Osteocyte (in vitro differentiated cells): ENCODE measurements around the gene FOXJ3. TPM values are rescaled to one million over a fixed set of nuclear protein-coding genes. Genes with fewer than 3 reads are reported as not detected.

Experiments
- DNase-seq: peaks from one replicate; pipeline ENCODE4 v3.0.0; 2021; ENCODE audit warnings: mixed read lengths; ENCODE audit not compliant: unreplicated experiment; ENCODE audit errors: extremely low spot score
- H3K27ac Mint-ChIP-seq: one replicate; pipeline ENCODE4 v1.8.0; 2021; ENCODE audit warnings: mild to moderate bottlenecking, mixed read lengths; ENCODE audit not compliant: unreplicated experiment
- H3K27me3 Mint-ChIP-seq: one replicate; pipeline ENCODE4 v1.8.0; 2021; ENCODE audit warnings: mixed read lengths; ENCODE audit not compliant: unreplicated experiment
- H3K36me3 Mint-ChIP-seq: one replicate; pipeline ENCODE4 v1.8.0; 2021; ENCODE audit warnings: mixed read lengths; ENCODE audit not compliant: unreplicated experiment
- H3K4me1 Mint-ChIP-seq: one replicate; pipeline ENCODE4 v1.8.0; 2021; ENCODE audit warnings: mixed read lengths; ENCODE audit not compliant: unreplicated experiment
- H3K4me3 Mint-ChIP-seq: one replicate; pipeline ENCODE4 v1.8.0; 2021; ENCODE audit warnings: mild to moderate bottlenecking, moderate library complexity, mixed read lengths; ENCODE audit not compliant: unreplicated experiment
- H3K9me3 Mint-ChIP-seq: one replicate; pipeline ENCODE4 v1.8.0; 2021; ENCODE audit warnings: mixed read lengths; ENCODE audit not compliant: unreplicated experiment
- total RNA-seq: library from RNA; stranded (reverse); gene quantifications from 2 replicates; pipeline ENCODE4 v1.2.1, GENCODE V29; 2021
- TF ChIP-seq, protein P1 (sequence below): fragments of 200-600 bp; sonication (generic); IDR thresholded peaks from 2 replicates; pipeline ENCODE4 v1.5.0; 2021; ENCODE audit warnings: antibody characterized with exemption, mild to moderate bottlenecking, moderate library complexity

The FOXJ3 gene
- total RNA-seq, 1 donor from 2014 or later: 34.6 TPM

DNA sequence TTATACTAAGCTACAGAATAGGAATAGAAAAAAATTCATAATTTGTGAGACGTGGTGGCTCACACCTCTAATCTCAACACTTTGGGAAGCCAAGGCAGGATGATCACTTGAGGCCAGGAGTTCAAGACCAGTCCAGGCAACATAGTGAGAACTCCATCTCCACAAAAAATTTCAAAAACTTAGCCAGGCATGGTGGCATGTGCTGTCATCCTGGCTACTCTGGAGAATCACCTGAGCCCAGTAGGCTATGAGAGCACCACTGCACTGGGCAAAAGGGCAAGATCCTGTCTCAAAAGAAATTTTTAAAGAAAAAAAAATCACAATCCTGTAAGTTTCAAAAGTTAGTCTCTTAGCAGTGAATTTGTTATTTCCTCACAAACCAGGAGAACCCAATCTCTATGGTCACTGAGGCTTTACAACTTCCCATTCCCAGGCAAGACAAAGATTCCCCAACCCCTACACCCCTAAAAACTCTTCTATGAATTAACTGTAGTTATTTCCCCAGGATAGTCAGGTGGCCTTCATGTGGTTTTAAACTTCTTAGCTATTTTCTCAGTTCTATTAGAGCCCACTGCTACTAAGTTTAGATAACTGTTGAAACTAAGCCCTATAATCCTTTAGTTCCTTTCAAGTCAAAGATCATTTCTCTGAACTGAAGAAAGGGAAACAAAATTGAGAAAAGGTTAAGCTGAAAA, 74.5 kb downstream of the FOXJ3 start:
- Mint-ChIP-seq H3K36me3 (peaks cover 19% of the 10 kb centered on the region), H3K4me1 (peaks cover 6% of the 10 kb centered on the region), H3K4me3 (no peak overlapping the region), H3K27me3 (no peaks in the 10 kb centered on the region), H3K27ac (no peak overlapping the region), H3K9me3 (no peaks in the 10 kb centered on the region)
- TF ChIP-seq, protein P1, sequence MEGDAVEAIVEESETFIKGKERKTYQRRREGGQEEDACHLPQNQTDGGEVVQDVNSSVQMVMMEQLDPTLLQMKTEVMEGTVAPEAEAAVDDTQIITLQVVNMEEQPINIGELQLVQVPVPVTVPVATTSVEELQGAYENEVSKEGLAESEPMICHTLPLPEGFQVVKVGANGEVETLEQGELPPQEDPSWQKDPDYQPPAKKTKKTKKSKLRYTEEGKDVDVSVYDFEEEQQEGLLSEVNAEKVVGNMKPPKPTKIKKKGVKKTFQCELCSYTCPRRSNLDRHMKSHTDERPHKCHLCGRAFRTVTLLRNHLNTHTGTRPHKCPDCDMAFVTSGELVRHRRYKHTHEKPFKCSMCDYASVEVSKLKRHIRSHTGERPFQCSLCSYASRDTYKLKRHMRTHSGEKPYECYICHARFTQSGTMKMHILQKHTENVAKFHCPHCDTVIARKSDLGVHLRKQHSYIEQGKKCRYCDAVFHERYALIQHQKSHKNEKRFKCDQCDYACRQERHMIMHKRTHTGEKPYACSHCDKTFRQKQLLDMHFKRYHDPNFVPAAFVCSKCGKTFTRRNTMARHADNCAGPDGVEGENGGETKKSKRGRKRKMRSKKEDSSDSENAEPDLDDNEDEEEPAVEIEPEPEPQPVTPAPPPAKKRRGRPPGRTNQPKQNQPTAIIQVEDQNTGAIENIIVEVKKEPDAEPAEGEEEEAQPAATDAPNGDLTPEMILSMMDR: no peak
- DNase-seq: no peak

DNA sequence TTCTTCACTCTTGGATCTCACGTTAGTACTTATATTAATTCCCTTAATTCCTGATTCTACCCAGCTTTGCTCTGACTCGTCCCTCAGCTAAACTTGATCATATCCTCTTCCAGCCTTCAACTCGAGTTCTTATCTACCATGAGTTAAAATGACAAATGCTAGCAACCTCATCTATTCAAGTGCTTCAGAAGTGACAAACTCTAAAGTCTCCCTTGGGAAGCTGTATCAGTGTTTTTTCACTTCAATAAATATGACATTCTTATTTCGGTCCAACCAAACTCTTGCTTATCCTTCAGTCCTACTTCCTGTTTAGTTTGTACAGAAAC, 75.3 kb downstream of the FOXJ3 start:
- Mint-ChIP-seq H3K27ac (no peak overlapping the region), H3K9me3 (no peaks in the 10 kb centered on the region), H3K27me3 (no peaks in the 10 kb centered on the region), H3K4me1 (peaks cover 6% of the 10 kb centered on the region), H3K4me3 (no peak overlapping the region), H3K36me3 (peaks cover 19% of the 10 kb centered on the region)
- DNase-seq: no peak
- TF ChIP-seq, protein P1: no peak

DNA sequence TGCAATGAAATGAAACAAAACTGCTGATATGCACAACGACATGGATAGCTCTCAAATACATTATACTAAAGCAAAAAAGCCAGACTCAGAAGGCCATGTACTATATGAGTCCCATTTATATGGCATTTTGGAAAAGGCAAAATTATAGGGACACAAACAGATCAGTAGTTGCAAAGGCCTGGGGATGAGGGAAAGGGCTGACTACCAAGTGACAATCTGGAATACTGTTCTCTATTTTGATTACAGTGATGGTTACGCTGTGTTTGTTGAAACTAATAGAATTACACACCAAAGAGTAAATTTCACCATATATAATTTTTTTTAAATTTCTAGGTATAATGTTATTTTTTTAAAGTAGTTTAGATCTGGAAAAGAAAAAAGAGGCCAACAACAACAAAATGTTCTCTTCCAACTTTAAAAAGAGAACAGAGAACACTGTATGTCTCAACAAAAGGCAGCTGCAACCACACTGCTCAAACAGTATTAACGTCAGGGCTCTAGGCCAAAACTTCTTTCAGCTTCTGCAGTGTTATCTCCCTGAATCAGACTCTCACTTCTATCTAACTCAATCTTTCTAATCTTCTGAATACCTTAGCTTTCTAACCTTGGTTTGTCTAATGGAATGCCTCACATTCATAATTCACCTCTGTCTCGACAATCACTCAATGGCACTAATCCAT, 75.8 kb downstream of the FOXJ3 start:
- H3K4me1 Mint-ChIP-seq: peaks cover 6% of the 10 kb centered on the region
- no peak for DNase-seq
- H3K27me3 Mint-ChIP-seq: no peaks in the 10 kb centered on the region
- H3K4me3 Mint-ChIP-seq: no peak overlapping the region
- TF ChIP-seq, protein P1: no peak
- H3K9me3 Mint-ChIP-seq: no peaks in the 10 kb centered on the region
- peaks cover 14% of the 10 kb centered on the region for H3K36me3 Mint-ChIP-seq
- no peak overlapping the region for H3K27ac Mint-ChIP-seq

DNA sequence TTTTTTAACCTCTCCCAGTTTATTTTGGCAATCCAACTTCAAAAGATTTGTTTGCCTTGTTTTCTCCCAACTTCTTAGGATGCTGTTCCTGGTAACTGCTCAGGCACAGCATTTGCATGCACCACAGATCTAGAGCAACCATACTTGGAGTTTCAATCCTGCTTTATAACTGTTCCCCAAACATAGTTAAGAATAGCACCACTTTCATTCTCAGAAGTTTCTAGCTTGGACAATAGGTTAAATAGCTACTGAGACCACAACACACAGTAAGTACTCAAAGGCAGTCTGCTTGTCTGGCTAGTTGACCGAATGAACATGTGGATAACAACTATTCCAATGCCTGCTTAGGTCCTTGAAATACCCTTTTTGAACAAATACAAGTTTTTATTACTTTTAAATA, 76.8 kb downstream of the FOXJ3 start:
- no peak overlapping the region for H3K27ac Mint-ChIP-seq
- no peaks in the 10 kb centered on the region for H3K27me3 Mint-ChIP-seq
- peaks cover 6% of the 10 kb centered on the region for H3K4me1 Mint-ChIP-seq
- TF ChIP-seq, protein P1: no peak
- H3K4me3 Mint-ChIP-seq: no peak overlapping the region
- H3K9me3 Mint-ChIP-seq: no peaks in the 10 kb centered on the region
- no peak for DNase-seq
- peaks cover 12% of the 10 kb centered on the region for H3K36me3 Mint-ChIP-seq

DNA sequence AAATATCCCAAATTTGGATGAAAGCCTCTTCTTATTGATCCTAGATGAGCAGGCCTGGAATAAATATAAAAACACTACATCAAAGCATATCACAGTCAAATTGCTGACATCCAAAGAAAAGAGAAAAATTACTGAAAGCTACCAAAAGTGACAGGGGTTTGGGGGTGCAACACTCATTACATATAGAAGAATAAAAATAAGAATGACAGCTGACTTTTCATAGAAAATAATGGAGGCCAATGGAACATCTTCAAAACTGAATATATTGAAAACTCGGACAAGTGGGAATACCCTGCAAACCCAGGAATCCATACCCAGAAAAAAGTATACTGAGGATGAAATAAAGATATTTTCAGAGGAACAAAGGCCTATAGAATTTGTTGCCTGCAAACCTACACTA, 84.0 kb downstream of the FOXJ3 start:
- no peak overlapping the region for H3K27ac Mint-ChIP-seq
- no peak overlapping the region for H3K4me3 Mint-ChIP-seq
- TF ChIP-seq, protein P1: no peak
- peaks cover 15% of the 10 kb centered on the region for H3K36me3 Mint-ChIP-seq
- peaks cover 11% of the 10 kb centered on the region for H3K9me3 Mint-ChIP-seq
- H3K27me3 Mint-ChIP-seq: no peaks in the 10 kb centered on the region
- no peak for DNase-seq
- H3K4me1 Mint-ChIP-seq: no peaks in the 10 kb centered on the region
